Measurements from ENCODE around the gene HARS2.

DNA sequence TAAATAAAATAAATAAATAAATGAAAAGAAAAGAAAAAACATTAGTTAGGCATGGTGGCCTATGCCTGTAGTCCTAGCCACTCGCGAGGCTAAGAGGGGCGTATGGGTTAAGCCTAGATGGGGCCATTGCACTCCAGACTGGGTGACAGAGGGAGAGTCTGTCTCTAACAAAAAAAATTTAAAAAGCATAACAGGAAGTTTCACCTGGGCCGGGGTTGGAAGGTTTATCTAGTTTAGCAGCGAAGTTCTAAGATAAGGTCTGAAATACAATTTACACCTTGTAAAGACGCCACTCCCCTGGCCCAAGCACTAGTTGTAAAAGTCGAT is 27.0 kb downstream of the HARS2 start:
- TF ChIP-seq, protein P1, sequence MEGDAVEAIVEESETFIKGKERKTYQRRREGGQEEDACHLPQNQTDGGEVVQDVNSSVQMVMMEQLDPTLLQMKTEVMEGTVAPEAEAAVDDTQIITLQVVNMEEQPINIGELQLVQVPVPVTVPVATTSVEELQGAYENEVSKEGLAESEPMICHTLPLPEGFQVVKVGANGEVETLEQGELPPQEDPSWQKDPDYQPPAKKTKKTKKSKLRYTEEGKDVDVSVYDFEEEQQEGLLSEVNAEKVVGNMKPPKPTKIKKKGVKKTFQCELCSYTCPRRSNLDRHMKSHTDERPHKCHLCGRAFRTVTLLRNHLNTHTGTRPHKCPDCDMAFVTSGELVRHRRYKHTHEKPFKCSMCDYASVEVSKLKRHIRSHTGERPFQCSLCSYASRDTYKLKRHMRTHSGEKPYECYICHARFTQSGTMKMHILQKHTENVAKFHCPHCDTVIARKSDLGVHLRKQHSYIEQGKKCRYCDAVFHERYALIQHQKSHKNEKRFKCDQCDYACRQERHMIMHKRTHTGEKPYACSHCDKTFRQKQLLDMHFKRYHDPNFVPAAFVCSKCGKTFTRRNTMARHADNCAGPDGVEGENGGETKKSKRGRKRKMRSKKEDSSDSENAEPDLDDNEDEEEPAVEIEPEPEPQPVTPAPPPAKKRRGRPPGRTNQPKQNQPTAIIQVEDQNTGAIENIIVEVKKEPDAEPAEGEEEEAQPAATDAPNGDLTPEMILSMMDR (IDR thresholded peaks at IDR 0.05) = no peak
- no peak for TF ChIP-seq POLR2A (IDR thresholded peaks at IDR 0.05)
